BLaER1 treated with 17β-estradiol and CSF1 and Interleukin-3, amounts not matched to agents 10 nM and 100 nM (cell line): ENCODE results near the gene DIP2C.
"Not testable (repeated sequence)": the region's sequence is repeated elsewhere in the genome, so short reads cannot be mapped to it uniquely, and the experiment has no call there.

Experiments
- H3K27ac ChIP-seq, 11 experiments: shearing (Covaris generic); formaldehyde crosslinking; 2 replicates each; pipeline ENCODE4 v1.8.1; 2022
- H3K27me3 ChIP-seq, 11 experiments: shearing (Covaris generic); formaldehyde crosslinking; 2 replicates each; pipeline ENCODE4 v1.8.1; 2022
- H3K36me3 ChIP-seq, 11 experiments: shearing (Covaris generic); formaldehyde crosslinking; 2 replicates each; pipeline ENCODE4 v1.8.1; 2022
- H3K4me1 ChIP-seq, 10 experiments: shearing (Covaris generic); formaldehyde crosslinking; 2 replicates each; pipeline ENCODE4 v1.8.1; 2022
- H3K4me2 ChIP-seq, 11 experiments: shearing (Covaris generic); formaldehyde crosslinking; 2 replicates each; pipeline ENCODE4 v1.8.1; 2022
- H3K4me3 ChIP-seq, 10 experiments: shearing (Covaris generic); formaldehyde crosslinking; 2 replicates each; pipeline ENCODE4 v1.8.1; 2022
- H3K9ac ChIP-seq, 11 experiments: shearing (Covaris generic); formaldehyde crosslinking; 2 replicates each; pipeline ENCODE4 v1.8.1; 2022
- H3K9me3 ChIP-seq, 11 experiments: shearing (Covaris generic); formaldehyde crosslinking; replicated peaks in 1 of 11; 2 replicates each; pipeline ENCODE4 v1.8.1; 2022
- H4K20me1 ChIP-seq, 11 experiments: shearing (Covaris generic); formaldehyde crosslinking; 2 replicates each; pipeline ENCODE4 v1.8.1; 2022
- Cebpa-rat ChIP-seq, 11 experiments: shearing (Covaris generic); IDR thresholded peaks; 2 replicates each; pipeline ENCODE4 v1.8.1; 2022

DIP2C gene

GRCh38 chr10:636016-636730 is 53.3 kb downstream of the DIP2C start:
- H3K36me3 ChIP-seq: peaks cover 0 to 7% (median 0%) of the 10 kb centered on the region in 11 experiments; a peak in 4 of 22 replicates
- no peak overlapping the region for H3K27ac ChIP-seq
- peaks cover 6 to 40% (median 30%) of the 10 kb centered on the region in 10 experiments for H3K4me1 ChIP-seq
- TF ChIP-seq Cebpa-rat (IDR thresholded peaks at IDR 0.05): no peak
- peak overlapping the region in 9 of 11 experiments; percentile 54 to 83 (median 79); a peak in 17 of 22 replicates for H3K4me2 ChIP-seq
- H3K4me3 ChIP-seq: no peak overlapping the region
- peaks cover 7 to 18% (median 15%) of the 10 kb centered on the region in 11 experiments; a peak in 19 of 22 replicates for H3K9me3 ChIP-seq
- H3K27me3 ChIP-seq: peaks cover 0 to 65% (median 0%) of the 10 kb centered on the region in 11 experiments; a peak in 7 of 22 replicates
- no peak overlapping the region for H3K9ac ChIP-seq
- H4K20me1 ChIP-seq: peaks cover 27 to 93% (median 73%) of the 10 kb centered on the region in 11 experiments; a peak in 20 of 22 replicates

- Histone ChIP-seq H4K20me1 (peaks cover 27 to 93% (median 75%) of the 10 kb centered on the region in 11 experiments; a peak in 20 of 22 replicates), H3K4me3 (no peak overlapping the region), H3K4me1 (peaks cover 13 to 49% (median 38%) of the 10 kb centered on the region in 10 experiments), H3K27me3 (peaks cover 0 to 74% (median 0%) of the 10 kb centered on the region in 11 experiments; a peak in 7 of 22 replicates), H3K4me2 (peak overlapping the region; percentile 23 to 83 (median 75); a peak in 21 of 22 replicates), H3K36me3 (peaks cover 0 to 7% (median 0%) of the 10 kb centered on the region in 11 experiments; a peak in 4 of 22 replicates), H3K27ac (peak overlapping the region in 1 of 11 experiments; percentile 4; a peak in 1 of 22 replicates), H3K9ac (peak overlapping the region in 2 of 11 experiments; percentile 32 to 45; a peak in 1 of 22 replicates), H3K9me3 (peaks cover 7 to 18% (median 15%) of the 10 kb centered on the region in 11 experiments; a peak in 19 of 22 replicates)
- TF ChIP-seq Cebpa-rat (IDR thresholded peaks at IDR 0.05): no peak
Observed at GRCh38 chr10:635088-635861, 54.2 kb downstream of the DIP2C start.

DNA sequence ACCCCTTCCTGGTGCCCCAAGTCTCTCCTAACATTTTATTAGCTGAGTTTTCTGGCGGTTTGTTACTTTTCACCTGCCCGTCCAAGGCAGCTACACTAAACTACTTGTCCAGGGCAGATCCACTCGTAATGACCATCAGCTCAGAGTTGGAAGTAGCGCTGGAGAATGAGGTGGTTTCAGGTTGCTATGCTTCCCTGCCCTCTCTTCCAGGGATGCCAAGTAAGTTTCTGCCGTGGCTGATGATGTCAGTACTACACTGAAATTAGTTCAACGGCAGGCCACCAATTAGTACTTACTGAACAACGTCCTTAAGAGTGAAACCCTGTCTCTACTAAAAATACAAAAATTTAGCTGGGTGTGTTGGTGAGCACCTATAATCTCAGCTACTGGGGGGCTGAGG is 55.2 kb downstream of the DIP2C start:
- Histone ChIP-seq H3K4me2 (no peak overlapping the region), H3K9me3 (peaks cover 7 to 18% (median 15%) of the 10 kb centered on the region in 11 experiments; a peak in 19 of 22 replicates), H3K4me1 (peaks cover 23 to 60% (median 48%) of the 10 kb centered on the region in 10 experiments), H3K27ac (no peak overlapping the region), H3K27me3 (peaks cover 0 to 84% (median 0%) of the 10 kb centered on the region in 11 experiments; a peak in 8 of 22 replicates), H3K36me3 (peaks cover 0 to 7% (median 0%) of the 10 kb centered on the region in 11 experiments; a peak in 4 of 22 replicates), H3K9ac (no peak overlapping the region), H4K20me1 (peaks cover 27 to 93% (median 75%) of the 10 kb centered on the region in 11 experiments; a peak in 21 of 22 replicates), H3K4me3 (no peak overlapping the region)
- no peak for TF ChIP-seq Cebpa-rat (IDR thresholded peaks at IDR 0.05)

DNA sequence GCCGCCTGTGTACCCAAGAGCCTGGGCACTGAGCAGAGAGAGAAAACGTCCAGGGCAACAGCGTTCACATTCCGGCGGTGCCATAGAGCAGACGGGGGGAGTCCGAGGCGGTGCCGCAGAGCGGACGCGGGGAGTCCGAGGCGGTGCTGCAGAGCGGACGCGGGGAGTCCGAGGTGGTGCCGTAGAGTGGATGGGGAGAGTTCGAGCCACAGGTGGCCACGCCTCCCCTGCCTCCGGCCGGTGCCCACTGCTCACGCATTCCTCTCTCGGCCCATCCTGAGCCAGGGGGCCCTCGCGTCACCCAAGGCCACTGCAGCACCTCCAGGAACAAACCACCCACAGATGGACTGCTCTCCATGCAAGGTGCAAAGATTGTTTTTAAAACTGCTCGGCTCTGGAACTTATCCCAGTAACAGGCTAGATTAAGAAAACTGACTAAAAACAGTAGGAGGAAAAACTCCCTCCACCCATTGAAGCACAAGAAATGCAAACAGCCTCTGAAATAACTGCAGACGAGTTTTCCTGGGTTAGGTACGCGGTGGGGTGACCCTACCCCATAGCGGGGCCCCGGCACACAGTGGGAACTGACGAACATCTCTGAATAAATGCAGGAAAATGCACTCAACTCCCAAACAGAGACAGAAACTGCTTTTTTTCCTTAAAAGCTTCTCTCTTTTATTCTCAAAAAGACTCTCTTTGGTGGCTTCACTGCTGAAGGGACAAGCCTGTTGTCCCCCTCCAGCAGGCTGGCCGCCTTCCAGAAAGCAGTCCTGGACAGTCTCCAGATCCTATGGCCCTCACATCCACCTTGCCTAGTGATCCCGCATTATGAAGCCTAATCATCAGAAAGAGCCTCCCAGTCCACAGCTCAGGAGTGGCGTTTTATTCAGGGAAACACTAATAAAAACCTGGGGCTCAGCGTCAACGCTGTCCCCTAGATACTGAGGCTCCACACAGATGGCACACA is 55.9 kb downstream of the DIP2C start:
- Histone ChIP-seq H4K20me1 (peaks cover 27 to 93% (median 74%) of the 10 kb centered on the region in 11 experiments; a peak in 21 of 22 replicates), H3K27ac (no peak overlapping the region), H3K4me2 (no peak overlapping the region), H3K9ac (no peak overlapping the region), H3K4me3 (no peak overlapping the region), H3K9me3 (peaks cover 7 to 18% (median 15%) of the 10 kb centered on the region in 11 experiments; a peak in 19 of 22 replicates), H3K4me1 (peaks cover 30 to 67% (median 55%) of the 10 kb centered on the region in 10 experiments), H3K27me3 (peaks cover 0 to 89% (median 0%) of the 10 kb centered on the region in 11 experiments; a peak in 8 of 22 replicates), H3K36me3 (peaks cover 0 to 7% (median 0%) of the 10 kb centered on the region in 11 experiments; a peak in 4 of 22 replicates)
- no peak for TF ChIP-seq Cebpa-rat (IDR thresholded peaks at IDR 0.05)

GRCh38 chr10:632807-633177 is 56.7 kb downstream of the DIP2C start:
- H3K36me3 ChIP-seq, H3K9ac ChIP-seq, H3K27ac ChIP-seq, H3K4me2 ChIP-seq, H3K4me3 ChIP-seq: not testable (repeated sequence)
- H3K27me3 ChIP-seq: peaks cover 0 to 94% (median 0%) of the 10 kb centered on the region in 11 experiments; a peak in 8 of 22 replicates
- H3K4me1 ChIP-seq: peaks cover 38 to 69% (median 60%) of the 10 kb centered on the region in 10 experiments
- H4K20me1 ChIP-seq: peaks cover 27 to 93% (median 72%) of the 10 kb centered on the region in 11 experiments; a peak in 21 of 22 replicates
- H3K9me3 ChIP-seq: peaks cover 7 to 18% (median 15%) of the 10 kb centered on the region in 11 experiments; a peak in 19 of 22 replicates

DNA sequence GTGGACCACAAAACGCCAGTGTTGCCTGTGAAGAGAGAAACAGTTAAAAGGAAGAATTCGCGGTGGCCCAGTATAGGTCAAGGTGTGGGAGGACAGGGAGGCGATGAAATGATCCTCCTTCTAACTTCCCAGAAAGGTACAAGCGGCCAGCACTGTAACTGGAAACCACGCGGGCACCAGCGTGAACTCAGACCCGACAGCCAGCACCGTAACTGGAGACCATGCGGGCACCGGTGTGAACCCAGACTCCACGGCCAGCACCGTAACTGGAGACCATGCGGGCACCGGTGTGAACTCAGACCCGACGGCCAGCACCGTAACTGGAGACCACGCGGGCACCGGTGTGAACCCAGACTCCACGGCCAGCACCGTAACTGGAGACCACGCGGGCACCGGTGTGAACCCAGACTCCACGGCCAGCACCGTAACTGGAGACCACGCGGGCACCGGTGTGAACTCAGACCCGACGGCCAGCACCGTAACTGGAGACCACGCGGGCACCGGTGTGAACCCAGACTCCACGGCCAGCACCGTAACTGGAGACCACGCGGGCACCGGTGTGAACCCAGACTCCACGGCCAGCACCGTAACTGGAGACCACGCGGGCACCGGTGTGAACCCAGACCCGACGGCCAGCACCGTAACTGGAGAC is 57.2 kb downstream of the DIP2C start:
- not testable (repeated sequence) for H3K4me3 ChIP-seq, H3K4me2 ChIP-seq, H3K36me3 ChIP-seq, H3K9ac ChIP-seq, H3K27ac ChIP-seq
- peaks cover 0 to 94% (median 0%) of the 10 kb centered on the region in 11 experiments; a peak in 8 of 22 replicates for H3K27me3 ChIP-seq
- peaks cover 38 to 68% (median 61%) of the 10 kb centered on the region in 10 experiments for H3K4me1 ChIP-seq
- H4K20me1 ChIP-seq: peaks cover 27 to 93% (median 72%) of the 10 kb centered on the region in 11 experiments; a peak in 21 of 22 replicates
- H3K9me3 ChIP-seq: peaks cover 7 to 18% (median 15%) of the 10 kb centered on the region in 11 experiments; a peak in 19 of 22 replicates

GRCh38 chr10:631266-631665 is 58.2 kb downstream of the DIP2C start:
- H3K4me1 ChIP-seq: peaks cover 42 to 68% (median 57%) of the 10 kb centered on the region in 10 experiments
- no peak overlapping the region for H3K27ac ChIP-seq
- H3K9me3 ChIP-seq: peaks cover 7 to 18% (median 15%) of the 10 kb centered on the region in 11 experiments; a peak in 19 of 22 replicates
- H3K36me3 ChIP-seq: peaks cover 0 to 7% (median 0%) of the 10 kb centered on the region in 11 experiments; a peak in 4 of 22 replicates
- no peak overlapping the region for H3K4me3 ChIP-seq
- peaks cover 0 to 94% (median 0%) of the 10 kb centered on the region in 11 experiments; a peak in 9 of 22 replicates for H3K27me3 ChIP-seq
- no peak overlapping the region for H3K9ac ChIP-seq
- no peak for TF ChIP-seq Cebpa-rat (IDR thresholded peaks at IDR 0.05)
- peaks cover 22 to 93% (median 72%) of the 10 kb centered on the region in 11 experiments; a peak in 21 of 22 replicates for H4K20me1 ChIP-seq
- H3K4me2 ChIP-seq: peak overlapping the region in 6 of 11 experiments; percentile 81 to 93 (median 87); a peak in 9 of 22 replicates
